Measurements from ENCODE around the gene ATG7. TPM values are rescaled to one million over a fixed set of nuclear protein-coding genes. Genes with fewer than 3 reads are reported as not detected.

Gene ATG7
- polyA plus RNA-seq, 1 donor (not counting 4 experiments of a cell fraction or from before 2014, with no cell fraction given), result 27.9 TPM

DNA sequence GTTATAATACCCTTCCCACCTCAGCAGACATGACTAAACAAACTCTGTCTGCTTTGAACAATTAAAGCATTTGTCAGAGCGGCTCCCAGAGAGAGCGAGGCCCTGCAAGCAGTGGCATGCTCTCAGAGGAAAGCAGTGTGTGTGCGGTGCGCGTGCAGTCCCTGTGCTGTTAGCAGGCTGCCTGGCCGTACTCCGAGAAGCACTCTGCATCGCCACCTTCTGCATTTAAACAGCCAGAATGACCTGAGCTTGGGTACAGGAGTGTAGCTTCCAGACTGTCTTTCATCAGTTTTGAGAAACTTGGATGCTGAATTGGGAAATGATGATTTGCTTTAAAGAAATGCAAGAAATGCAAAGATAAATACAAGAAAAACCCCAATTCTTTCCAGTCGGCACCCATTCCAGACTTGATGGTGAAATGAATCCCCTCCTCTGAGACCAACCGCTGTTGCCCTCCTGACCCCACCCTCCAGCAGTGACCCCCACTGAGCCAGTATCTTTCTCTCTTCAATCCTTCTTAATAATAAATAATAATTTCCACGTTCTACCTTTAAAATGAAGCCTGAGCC, 258.0 kb downstream of the ATG7 start:
- Histone ChIP-seq H3K27me3 (ENCODE audit: control insufficient read depth, extremely low read depth, insufficient read depth, low read length) (no peaks in the 10 kb centered on the region), H3K4me1 (ENCODE audit: control insufficient read depth, extremely low read depth, insufficient read depth, low read length) (peaks cover 22% of the 10 kb centered on the region), H3K36me3 (ENCODE audit: control insufficient read depth in 2 of 2, extremely low read depth in 1 of 2, insufficient read depth in 2 of 2, low read length in 2 of 2) (no peaks in the 10 kb centered on the region), H3K9me3 (ENCODE audit: control insufficient read depth, low read depth, low read length) (no peaks in the 10 kb centered on the region), H3K9ac (ENCODE audit: control insufficient read depth, extremely low read depth, insufficient read depth, low read length) (peak overlapping the region; percentile 2), H3K9me1 (ENCODE audit: control insufficient read depth, extremely low read depth, insufficient read depth, low read length) (no peaks in the 10 kb centered on the region), H2AFZ (ENCODE audit: control insufficient read depth, low read length) (no peak overlapping the region), H3K4me2 (ENCODE audit: control insufficient read depth, extremely low read depth, insufficient read depth, low read depth, low read length) (peak overlapping the region; percentile 39), H3K4me3 (ENCODE audit: control insufficient read depth in 2 of 3, extremely low read depth in 1 of 3, insufficient read depth in 2 of 3, low read depth in 1 of 3, low read length in 3 of 3) (no peak overlapping the region), H3K79me2 (ENCODE audit: control insufficient read depth, insufficient read depth, low read length) (no peaks in the 10 kb centered on the region), H3K27ac (ENCODE audit: control insufficient read depth, insufficient read depth, low read length) (peak overlapping the region; percentile 68), H4K20me1 (ENCODE audit: control insufficient read depth, extremely low read depth, insufficient read depth, low read length) (no peaks in the 10 kb centered on the region)
- dilution Hi-C loops (cut with MboI; ENCODE audit: extremely low pct_ligation_motif_present, low sequenced_read_pairs), result no loop called here
- DNase-seq (ENCODE audit: low read depth, low spot score) (peak; percentile 57), FAIRE-seq (peak; percentile 100)
- no peak for TF ChIP-seq EZH2 (IDR thresholded peaks at IDR 0.05; ENCODE audit: low read length)
- TF ChIP-seq, protein P1, sequence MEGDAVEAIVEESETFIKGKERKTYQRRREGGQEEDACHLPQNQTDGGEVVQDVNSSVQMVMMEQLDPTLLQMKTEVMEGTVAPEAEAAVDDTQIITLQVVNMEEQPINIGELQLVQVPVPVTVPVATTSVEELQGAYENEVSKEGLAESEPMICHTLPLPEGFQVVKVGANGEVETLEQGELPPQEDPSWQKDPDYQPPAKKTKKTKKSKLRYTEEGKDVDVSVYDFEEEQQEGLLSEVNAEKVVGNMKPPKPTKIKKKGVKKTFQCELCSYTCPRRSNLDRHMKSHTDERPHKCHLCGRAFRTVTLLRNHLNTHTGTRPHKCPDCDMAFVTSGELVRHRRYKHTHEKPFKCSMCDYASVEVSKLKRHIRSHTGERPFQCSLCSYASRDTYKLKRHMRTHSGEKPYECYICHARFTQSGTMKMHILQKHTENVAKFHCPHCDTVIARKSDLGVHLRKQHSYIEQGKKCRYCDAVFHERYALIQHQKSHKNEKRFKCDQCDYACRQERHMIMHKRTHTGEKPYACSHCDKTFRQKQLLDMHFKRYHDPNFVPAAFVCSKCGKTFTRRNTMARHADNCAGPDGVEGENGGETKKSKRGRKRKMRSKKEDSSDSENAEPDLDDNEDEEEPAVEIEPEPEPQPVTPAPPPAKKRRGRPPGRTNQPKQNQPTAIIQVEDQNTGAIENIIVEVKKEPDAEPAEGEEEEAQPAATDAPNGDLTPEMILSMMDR (optimal IDR thresholded peaks at IDR 0.05 in 1 of 3, IDR thresholded peaks at IDR 0.05 in 1 of 3, conservative IDR thresholded peaks at IDR 0.05 in 1 of 3; ENCODE audit: extremely low read depth in 1 of 3, insufficient read depth in 2 of 3, low read length in 3 of 3), result peak; percentile 35 to 79 (median 49)

DNA sequence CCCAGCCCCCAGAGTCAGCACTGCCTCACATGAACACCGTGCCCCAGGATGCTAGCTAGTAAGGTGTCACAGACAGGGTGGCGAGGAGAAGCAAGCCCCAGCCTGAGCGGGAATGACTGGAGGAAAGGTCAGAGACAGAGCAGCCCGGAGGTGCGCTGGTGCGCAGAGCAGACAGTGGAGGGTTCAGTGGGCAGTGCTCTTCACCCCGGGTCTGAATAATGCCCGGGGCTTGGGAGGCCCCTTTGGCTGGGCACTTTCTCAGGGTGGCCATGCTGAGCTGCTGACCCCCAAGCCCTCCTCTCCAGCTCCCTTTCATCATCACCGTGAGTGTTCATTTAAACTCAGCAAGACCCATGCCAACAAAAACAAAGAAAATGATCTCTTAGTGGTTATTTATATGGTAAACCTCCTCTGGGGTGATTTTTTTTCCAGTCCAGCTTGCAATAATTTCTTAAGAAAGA, 260.8 kb downstream of the ATG7 start:
- FAIRE-seq (no peak), DNase-seq (ENCODE audit: low read depth, low spot score) (no peak)
- no peaks in the 10 kb centered on the region for H3K36me3 ChIP-seq (ENCODE audit: control insufficient read depth in 2 of 2, extremely low read depth in 1 of 2, insufficient read depth in 2 of 2, low read length in 2 of 2)
- H2AFZ ChIP-seq (ENCODE audit: control insufficient read depth, low read length), result no peak overlapping the region
- H4K20me1 ChIP-seq (ENCODE audit: control insufficient read depth, extremely low read depth, insufficient read depth, low read length), result no peaks in the 10 kb centered on the region
- no peak overlapping the region for H3K27ac ChIP-seq (ENCODE audit: control insufficient read depth, insufficient read depth, low read length)
- no peak overlapping the region for H3K4me2 ChIP-seq (ENCODE audit: control insufficient read depth, extremely low read depth, insufficient read depth, low read depth, low read length)
- dilution Hi-C loops (cut with MboI; ENCODE audit: extremely low pct_ligation_motif_present, low sequenced_read_pairs), result no loop called here
- H3K4me3 ChIP-seq (ENCODE audit: control insufficient read depth in 2 of 3, extremely low read depth in 1 of 3, insufficient read depth in 2 of 3, low read depth in 1 of 3, low read length in 3 of 3), result no peak overlapping the region
- no peaks in the 10 kb centered on the region for H3K9me1 ChIP-seq (ENCODE audit: control insufficient read depth, extremely low read depth, insufficient read depth, low read length)
- H3K9me3 ChIP-seq (ENCODE audit: control insufficient read depth, low read depth, low read length), result no peaks in the 10 kb centered on the region
- TF ChIP-seq EZH2 (IDR thresholded peaks at IDR 0.05; ENCODE audit: low read length), result no peak
- TF ChIP-seq, protein P1 (optimal IDR thresholded peaks at IDR 0.05 in 1 of 3, IDR thresholded peaks at IDR 0.05 in 1 of 3, conservative IDR thresholded peaks at IDR 0.05 in 1 of 3; ENCODE audit: extremely low read depth in 1 of 3, insufficient read depth in 2 of 3, low read length in 3 of 3), result no peak
- H3K79me2 ChIP-seq (ENCODE audit: control insufficient read depth, insufficient read depth, low read length), result no peaks in the 10 kb centered on the region
- peaks cover 22% of the 10 kb centered on the region for H3K4me1 ChIP-seq (ENCODE audit: control insufficient read depth, extremely low read depth, insufficient read depth, low read length)
- H3K9ac ChIP-seq (ENCODE audit: control insufficient read depth, extremely low read depth, insufficient read depth, low read length), result no peak overlapping the region
- no peaks in the 10 kb centered on the region for H3K27me3 ChIP-seq (ENCODE audit: control insufficient read depth, extremely low read depth, insufficient read depth, low read length)

All from keratinocyte (primary cell).